Panc1 (cell line): Measurements from ENCODE around the gene EVI2A. TPM values are rescaled to one million over a fixed set of nuclear protein-coding genes. Genes with fewer than 3 reads are reported as not detected.
"Not testable (repeated sequence)": the region's sequence is repeated elsewhere in the genome, so short reads cannot be mapped to it uniquely, and the experiment has no call there.

Source experiments
- ATAC-seq: fragments of 200-7000 bp; cut with Tn5 transposase; 2 replicates; pipeline ENCODE4 v1.9.1; 2020; ENCODE audit warnings: mild to moderate bottlenecking, moderate library complexity
- BruUV-seq: library from RNA; stranded (reverse); fragments of 400-500 nt; replicated peaks from 2 replicates; lab custom pipeline; 2021; lab: Mats Ljungman, UMichigan
- CTCF ChIA-PET: fragments of 300-600 bp; sonication (Branson Sonifier 250); formaldehyde crosslinking; loops from one replicate; lab custom pipeline; 2022; ENCODE audit warnings: antibody characterized with exemption; lab: Charles Lee
- POLR2A ChIA-PET: fragments of 300-600 bp; sonication (Branson Sonifier 250); formaldehyde crosslinking; loops from one replicate; lab custom pipeline; 2022; ENCODE audit warnings: antibody characterized with exemption; lab: Charles Lee
- DNase-seq: peaks from one replicate; pipeline ENCODE4 v3.0.0-alpha.2; 2010; ENCODE audit warnings: low read depth, low spot score
- H3K27ac ChIP-seq: 2 replicates; pipeline ENCODE4 v1.5.1; 2011; ENCODE audit warnings: mild to moderate bottlenecking, low read length, inconsistent platforms
- H3K27me3 ChIP-seq: fragments of 200-500 bp; sonication (Bioruptor generic); 2 replicates; pipeline ENCODE4 v1.6.0; 2014; ENCODE audit warnings: low read length, inconsistent platforms; ENCODE audit not compliant: control insufficient read depth, insufficient read depth
- H3K36me3 ChIP-seq: fragments of 200-500 bp; sonication (Bioruptor generic); 2 replicates; pipeline ENCODE4 v1.5.1; 2014; ENCODE audit warnings: inconsistent platforms, mild to moderate bottlenecking, low read length, moderate library complexity; ENCODE audit not compliant: control insufficient read depth, insufficient read depth
- H3K4me1 ChIP-seq: 2 replicates; pipeline ENCODE4 v1.5.1; 2011; ENCODE audit warnings: inconsistent platforms, mild to moderate bottlenecking, low read length, moderate library complexity; ENCODE audit not compliant: control insufficient read depth, insufficient read depth
- H3K4me3 ChIP-seq, 2 experiments: 2 replicates each; pipeline ENCODE4 v1.5.1; 2011 to 2012; ENCODE audit warnings: low read depth in 2 of 2, low read length in 2 of 2, mild to moderate bottlenecking in 2 of 2, inconsistent platforms in 1 of 2, moderate library complexity in 1 of 2
- H3K9me3 ChIP-seq: fragments of 200-500 bp; sonication (Bioruptor generic); 2 replicates; pipeline ENCODE4 v1.5.1; 2014; ENCODE audit warnings: low read depth, mild to moderate bottlenecking, inconsistent platforms, low read length, moderate library complexity; ENCODE audit not compliant: control insufficient read depth, insufficient read depth
- CTCF ChIP-seq: fragments of 450-650 bp; IDR thresholded peaks from 2 replicates; pipeline ENCODE4 v1.5.1; 2017; ENCODE audit warnings: mild to moderate bottlenecking
- POLR2AphosphoS5 ChIP-seq: IDR thresholded peaks from 2 replicates; pipeline ENCODE4 v1.6.1; 2012; ENCODE audit warnings: mild to moderate bottlenecking, low read depth, low read length, moderate library complexity
- REST ChIP-seq, 2 experiments: IDR thresholded peaks; 2 replicates each; pipeline ENCODE4 v1.6.1; 2011 to 2012; ENCODE audit warnings: low read depth in 2 of 2, control low read depth in 1 of 2, low read length in 1 of 2, mild to moderate bottlenecking in 1 of 2, moderate library complexity in 1 of 2; ENCODE audit not compliant: insufficient read depth in 1 of 2
- SIN3A ChIP-seq: IDR thresholded peaks from 2 replicates; pipeline ENCODE4 v1.6.1; 2012; ENCODE audit warnings: low read depth, mild to moderate bottlenecking, low read length, moderate library complexity, borderline replicate concordance; ENCODE audit not compliant: insufficient read depth
- TCF7L2 ChIP-seq: IDR thresholded peaks from 2 replicates; pipeline ENCODE4 v1.6.1; 2011; ENCODE audit warnings: mild to moderate bottlenecking, low read depth, low read length, inconsistent platforms
- in situ Hi-C: cut with HindIII; loops from 2 replicates; pipeline ENCODE4 v1.10.0; 2016; ENCODE audit warnings: low sequenced_read_pairs, low pct_unique_long_range_greater_than_20kb
- intact Hi-C: fragments of 100-400 bp; cut with micrococcal nuclease; formaldehyde crosslinking; loops from one replicate; pipeline ENCODE4 v1.10.0; 2022; ENCODE audit not compliant: unreplicated experiment
- total RNA-seq: library from RNA; stranded (reverse); gene quantifications from one replicate; pipeline ENCODE4 v1.2.1, GENCODE V29; 2021; ENCODE audit not compliant: unreplicated experiment

EVI2A gene
- total RNA-seq, 1 experiment from 2014 or later, result not detected

GRCh38 chr17:31314782-31315100 is 6.7 kb downstream of the EVI2A start:
- TF ChIP-seq SIN3A, result no peak
- no peak for TF ChIP-seq TCF7L2
- TF ChIP-seq POLR2AphosphoS5, result no peak
- TF ChIP-seq CTCF, result no peak
- no peak for TF ChIP-seq REST (IDR thresholded peaks at IDR 0.05; ENCODE audit: insufficient read depth in 1 of 2, low read depth in 2 of 2, low read length in 1 of 2)
- DNase-seq, result no peak
- Histone ChIP-seq H3K4me1 (0 out of 2 replicates have a peak, but pooled peaks cover 4% of the 10 kb centered on the region), H3K27me3 (no peaks in the 10 kb centered on the region), H3K9me3 (no peaks in the 10 kb centered on the region), H3K36me3 (no peaks in the 10 kb centered on the region), H3K4me3 (no peak overlapping the region), H3K27ac (no peak overlapping the region)
- POLR2A ChIA-PET, result no interaction called here
- intact Hi-C loops (no loop called here), in situ Hi-C loops (no loop called here)
- BruUV-seq, result no TSS peak
- ATAC-seq, result no peak
- CTCF ChIA-PET, result interaction anchor here (0.6 kb wide), 1 partner anchor 37 kb away, joined by 6 read pairs; no protein-coding TSS in a partner anchor

GRCh38 chr17:31313982-31314781 is 7.2 kb downstream of the EVI2A start, which contains the start of gene EVI2B:
TSS of gene EVI2B (minus strand) at chr17:31314054. CDS start at chr17:31305609, 8,445 bp downstream.
- Histone ChIP-seq H3K27ac (no peak within 1 kb of the TSS), H3K4me3 (no peak within 1 kb of the TSS)
- no peak for TF ChIP-seq POLR2AphosphoS5
- no peak for TF ChIP-seq REST (IDR thresholded peaks at IDR 0.05; ENCODE audit: insufficient read depth in 1 of 2, low read depth in 2 of 2, low read length in 1 of 2)
- TF ChIP-seq SIN3A, result no peak
- no peak for TF ChIP-seq TCF7L2
- no peak for TF ChIP-seq CTCF

GRCh38 chr17:31312223-31312622 is 9.2 kb downstream of the EVI2A start:
- in situ Hi-C loops, H3K4me3 ChIP-seq, ATAC-seq, BruUV-seq, H3K27ac ChIP-seq, H3K36me3 ChIP-seq, POLR2A ChIA-PET, H3K4me1 ChIP-seq, intact Hi-C loops, H3K27me3 ChIP-seq, H3K9me3 ChIP-seq, DNase-seq, CTCF ChIA-PET: not testable (repeated sequence)

More at GRCh38 chr17:31313982-31314781, 7.2 kb downstream of the EVI2A start, which contains the start of gene EVI2B:
- peak; percentile 90 for ATAC-seq
- no peaks in the 10 kb centered on the region for H3K9me3 ChIP-seq
- H3K36me3 ChIP-seq, result no peaks in the 10 kb centered on the region
- intact Hi-C loops (no loop called here), in situ Hi-C loops (no loop called here)
- no peak for DNase-seq
- BruUV-seq, result no TSS peak
- ChIA-PET CTCF (interaction anchor here (0.6 kb wide), 1 partner anchor 37 kb away, joined by 6 read pairs; no protein-coding TSS in a partner anchor), POLR2A (interaction anchor here (0.6 kb wide), 1 partner anchor 45 kb away, joined by 3 read pairs; no protein-coding TSS in a partner anchor)
- H3K27me3 ChIP-seq, result no peaks in the 10 kb centered on the region
- 0 out of 2 replicates have a peak, but pooled peaks cover 4% of the 10 kb centered on the region for H3K4me1 ChIP-seq
